ENCODE results near the gene C1QTNF12. TPM values are rescaled to one million over a fixed set of nuclear protein-coding genes. Genes with fewer than 3 reads are reported as not detected.

The C1QTNF12 gene
- polyA plus RNA-seq, 1 of the 3 experiments (the other 2 are of a cell fraction) = 0.59 TPM

- no peak overlapping the region for H3K4me2 ChIP-seq
- no peak overlapping the region for H3K27ac ChIP-seq (ENCODE audit: low read depth in 2 of 2, low read length in 1 of 2)
- POLR2A ChIA-PET = interaction anchor here (1.0 kb wide), 1 partner anchor 9 kb away, joined by 4 read pairs; no protein-coding TSS in a partner anchor
- H3K9ac ChIP-seq = no peak overlapping the region
- H4K20me1 ChIP-seq (ENCODE audit: insufficient read depth) = no peaks in the 10 kb centered on the region
- H3K9me2 ChIP-seq = no peaks in the 10 kb centered on the region
- no peaks in the 10 kb centered on the region for H3K36me3 ChIP-seq (replicated peaks in 1 of 2; ENCODE audit: control insufficient read depth in 1 of 2, insufficient read depth in 2 of 2, low read length in 1 of 2)
- no peaks in the 10 kb centered on the region for H3K9me3 ChIP-seq
- no peaks in the 10 kb centered on the region for H3F3A ChIP-seq (replicated peaks; ENCODE audit: insufficient read depth)
- CTCF ChIA-PET = interaction anchor here (1.3 to 2.4 kb wide), 3 partner anchors 9 to 219 kb away, joined by 4 to 18 read pairs (median 10); no protein-coding TSS in a partner anchor
- H2AFZ ChIP-seq (ENCODE audit: low read depth) = no peak overlapping the region
- no peak overlapping the region for H3K4me3 ChIP-seq (ENCODE audit: low read depth in 2 of 2, low read length in 1 of 2)
- peaks cover 0 to 9% of the 10 kb centered on the region in 2 experiments; a peak in 1 of 4 replicates for H3K4me1 ChIP-seq (ENCODE audit: control insufficient read depth in 1 of 2, insufficient read depth in 2 of 2, low read depth in 1 of 2, low read length in 1 of 2)
- no peaks in the 10 kb centered on the region for H3K79me2 ChIP-seq (ENCODE audit: insufficient read depth)
- peak; percentile 55 for DNase-seq
- TF ChIP-seq MAX (IDR thresholded peaks at IDR 0.05; ENCODE audit: low read depth) = no peak
- TF ChIP-seq GABPA (IDR thresholded peaks at IDR 0.05; ENCODE audit: low read depth) = no peak
- TF ChIP-seq RCOR1 (IDR thresholded peaks at IDR 0.05; ENCODE audit: low read length) = no peak
- TF ChIP-seq ZBTB33 (IDR thresholded peaks at IDR 0.05; ENCODE audit: borderline replicate concordance, low read depth) = no peak
- no peak for TF ChIP-seq PBX3 (IDR thresholded peaks at IDR 0.05)
- TF ChIP-seq TAF1 (IDR thresholded peaks at IDR 0.05; ENCODE audit: borderline replicate concordance, low read depth, low read length) = no peak
- no peak for TF ChIP-seq CTCF (IDR thresholded peaks at IDR 0.05)
- TF ChIP-seq IRF3 (IDR thresholded peaks at IDR 0.05; ENCODE audit: low read depth, low read length) = no peak
- TF ChIP-seq FOSL2 (IDR thresholded peaks at IDR 0.05; ENCODE audit: borderline replicate concordance, low read depth) = no peak
- TF ChIP-seq REST (IDR thresholded peaks at IDR 0.05; ENCODE audit: low read depth, low read length) = no peak
- no peak for TF ChIP-seq FOXM1 (IDR thresholded peaks at IDR 0.05; ENCODE audit: low read depth)
- TF ChIP-seq RFX5 (IDR thresholded peaks at IDR 0.05; ENCODE audit: low read length) = no peak
- TF ChIP-seq YY1 (IDR thresholded peaks at IDR 0.05; ENCODE audit: low read depth) = no peak
- TF ChIP-seq SIN3A (IDR thresholded peaks at IDR 0.05; ENCODE audit: borderline replicate concordance, low read depth, low read length) = no peak
- no peak for TF ChIP-seq EP300 (IDR thresholded peaks at IDR 0.05; ENCODE audit: borderline replicate concordance in 1 of 2, low read depth in 1 of 2, low read length in 1 of 2)
- no peak for TF ChIP-seq USF2 (IDR thresholded peaks at IDR 0.05; ENCODE audit: borderline replicate concordance, low read depth, low read length)
- no peak for TF ChIP-seq NFIC (IDR thresholded peaks at IDR 0.05; ENCODE audit: borderline replicate concordance)
- H3K27me3 ChIP-seq (ENCODE audit: insufficient read depth) = no peaks in the 10 kb centered on the region
- WGBS (ENCODE audit: low lambda C conversion rate) = 47% methylated on average over 9 of the region's 26 CpGs
These were observed 35.2 kb upstream of the C1QTNF12 start for GRCh38 chr1:1281533-1282321.

All from SK-N-SH (cell line).